ENCODE results near the gene GAGE10.
"Not testable (repeated sequence)": the region's sequence is repeated elsewhere in the genome, so short reads cannot be mapped to it uniquely, and the experiment has no call there.

DNA sequence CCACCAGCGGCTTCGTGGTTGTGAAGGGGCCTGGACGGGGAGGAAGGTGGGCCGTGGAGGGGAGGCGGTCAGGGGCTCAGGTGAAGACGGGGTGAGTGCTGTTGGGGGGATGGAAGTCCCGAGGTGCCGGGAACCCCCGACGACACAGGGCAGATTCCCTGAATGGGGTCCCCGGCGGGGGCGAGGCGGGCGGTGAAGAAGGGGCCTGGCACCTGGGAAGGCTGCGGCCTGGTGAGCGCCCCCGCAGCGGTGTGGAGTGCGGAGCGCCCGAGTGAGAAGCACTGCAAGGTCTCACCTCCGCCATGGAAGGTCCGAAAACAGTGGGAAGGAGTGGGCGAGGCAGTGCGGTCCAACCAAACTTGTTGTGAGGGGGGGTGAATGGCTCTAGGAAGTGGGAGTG lies 28.4 kb downstream of the GAGE10 start:
- TF ChIP-seq, protein P1, sequence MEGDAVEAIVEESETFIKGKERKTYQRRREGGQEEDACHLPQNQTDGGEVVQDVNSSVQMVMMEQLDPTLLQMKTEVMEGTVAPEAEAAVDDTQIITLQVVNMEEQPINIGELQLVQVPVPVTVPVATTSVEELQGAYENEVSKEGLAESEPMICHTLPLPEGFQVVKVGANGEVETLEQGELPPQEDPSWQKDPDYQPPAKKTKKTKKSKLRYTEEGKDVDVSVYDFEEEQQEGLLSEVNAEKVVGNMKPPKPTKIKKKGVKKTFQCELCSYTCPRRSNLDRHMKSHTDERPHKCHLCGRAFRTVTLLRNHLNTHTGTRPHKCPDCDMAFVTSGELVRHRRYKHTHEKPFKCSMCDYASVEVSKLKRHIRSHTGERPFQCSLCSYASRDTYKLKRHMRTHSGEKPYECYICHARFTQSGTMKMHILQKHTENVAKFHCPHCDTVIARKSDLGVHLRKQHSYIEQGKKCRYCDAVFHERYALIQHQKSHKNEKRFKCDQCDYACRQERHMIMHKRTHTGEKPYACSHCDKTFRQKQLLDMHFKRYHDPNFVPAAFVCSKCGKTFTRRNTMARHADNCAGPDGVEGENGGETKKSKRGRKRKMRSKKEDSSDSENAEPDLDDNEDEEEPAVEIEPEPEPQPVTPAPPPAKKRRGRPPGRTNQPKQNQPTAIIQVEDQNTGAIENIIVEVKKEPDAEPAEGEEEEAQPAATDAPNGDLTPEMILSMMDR (IDR thresholded peaks at IDR 0.05; ENCODE audit: insufficient read depth, low read depth, low read length) = not testable (repeated sequence)
- TF ChIP-seq EZH2 (IDR thresholded peaks at IDR 0.05; ENCODE audit: insufficient read depth, low read length) = not testable (repeated sequence)

All from astrocyte (in vitro differentiated cells and primary cell).